Endothelial cell of umbilical vein (primary cell): Measurements from ENCODE around the gene BACH2. TPM values are rescaled to one million over a fixed set of nuclear protein-coding genes. Genes with fewer than 3 reads are reported as not detected.

Experiments used
- BruUV-seq: library from RNA; stranded (reverse); fragments of 400-500 nt; replicated peaks from 2 replicates; lab custom pipeline; 2021; lab: Mats Ljungman, UMichigan
- CTCF ChIA-PET: fragments of 300-600, 350-600 bp; sonication (Branson Sonifier 250); formaldehyde crosslinking; loops from one replicate; lab custom pipeline; 2021; ENCODE audit warnings: antibody characterized with exemption, inconsistent platforms; lab: Charles Lee
- POLR2A ChIA-PET: fragments of 300-600, 350-600 bp; sonication (Branson Sonifier 250); formaldehyde crosslinking; loops from one replicate; lab custom pipeline; 2021; ENCODE audit warnings: antibody characterized with exemption, inconsistent platforms; lab: Charles Lee
- DNase-seq: peaks from one replicate; pipeline ENCODE4 v3.0.0-alpha.2; 2011; ENCODE audit warnings: low read depth, low spot score
- FAIRE-seq: peaks from 2 replicates; lab custom pipeline; 2011; peaks lifted over from hg19 to GRCh38; lab: Jason Lieb, UNC
- H2AFZ ChIP-seq: 2 replicates; pipeline ENCODE4 v1.6.0; 2012; ENCODE audit warnings: low read depth, low read length, control low read depth, inconsistent platforms
- H3K27ac ChIP-seq: 2 replicates; pipeline ENCODE4 v1.5.1; 2011; ENCODE audit warnings: low read depth, mild to moderate bottlenecking, control low read depth, low read length, moderate library complexity; ENCODE audit not compliant: insufficient read depth
- H3K27me3 ChIP-seq, 2 experiments: 2 replicates each; pipeline versions ENCODE4 v1.6.0 to v1.6.1; 2011; ENCODE audit warnings: low read length in 2 of 2, mixed read lengths in 1 of 2; ENCODE audit not compliant: control insufficient read depth in 2 of 2, insufficient read depth in 2 of 2
- H3K36me3 ChIP-seq, 2 experiments: 2 replicates in 1 of 2; 3 replicates in 1 of 2; pipeline ENCODE4 v1.5.1; 2011; ENCODE audit warnings: low read length in 2 of 2, mild to moderate bottlenecking in 1 of 2, moderate library complexity in 1 of 2; ENCODE audit not compliant: control insufficient read depth in 2 of 2, insufficient read depth in 2 of 2; ENCODE audit errors: extremely low read depth in 1 of 2
- H3K4me1 ChIP-seq: 3 replicates; pipeline ENCODE4 v1.5.1; 2011; ENCODE audit warnings: mild to moderate bottlenecking, low read length; ENCODE audit not compliant: control insufficient read depth, insufficient read depth; ENCODE audit errors: extremely low read depth
- H3K4me2 ChIP-seq: 2 replicates; pipeline ENCODE4 v1.6.1; 2011; ENCODE audit warnings: low read length, control low read depth, mixed read lengths; ENCODE audit not compliant: insufficient read depth
- H3K4me3 ChIP-seq, 3 experiments: fragments of 200-600 bp in 1 of 3; sonication (generic), shearing (Covaris generic) in 1 of 3; replicated peaks in 1 of 3; 2 replicates each; pipeline ENCODE4 v1.5.1; 2011 to 2016; ENCODE audit warnings: control low read depth in 3 of 3, low read length in 3 of 3, mild to moderate bottlenecking in 2 of 3, inconsistent platforms in 1 of 3, low read depth in 1 of 3, moderate library complexity in 1 of 3; ENCODE audit not compliant: insufficient read depth in 1 of 3
- H3K79me2 ChIP-seq: 2 replicates; pipeline ENCODE4 v1.6.0; 2012; ENCODE audit warnings: low read length, inconsistent platforms; ENCODE audit not compliant: control insufficient read depth, insufficient read depth
- H3K9ac ChIP-seq: replicated peaks from 2 replicates; pipeline ENCODE3; 2011; ENCODE audit warnings: low read length, control low read depth; ENCODE audit not compliant: insufficient read depth; ENCODE audit errors: extremely low read depth
- H3K9me1 ChIP-seq: replicated peaks from 3 replicates; pipeline ENCODE4 v1.6.0; 2011; ENCODE audit warnings: mild to moderate bottlenecking, low read length; ENCODE audit not compliant: control insufficient read depth, insufficient read depth; ENCODE audit errors: extremely low read depth
- H3K9me3 ChIP-seq: replicated peaks from 2 replicates; pipeline ENCODE4 v1.5.1; 2012; ENCODE audit warnings: low read length, inconsistent platforms; ENCODE audit not compliant: control insufficient read depth, insufficient read depth
- H4K20me1 ChIP-seq: replicated peaks from 2 replicates; pipeline ENCODE3; 2011; ENCODE audit warnings: mild to moderate bottlenecking, low read length; ENCODE audit not compliant: control insufficient read depth, insufficient read depth; ENCODE audit errors: extremely low read depth
- FOS ChIP-seq: IDR thresholded peaks from 2 replicates; pipeline ENCODE4 v1.6.1; 2011; ENCODE audit warnings: mild to moderate bottlenecking, low read length, moderate library complexity, borderline replicate concordance; ENCODE audit not compliant: insufficient read depth
- GATA2 ChIP-seq: IDR thresholded peaks from 2 replicates; pipeline ENCODE4 v1.7.0; 2011; ENCODE audit warnings: low read depth, mild to moderate bottlenecking, moderate library complexity, mixed read lengths, low read length; ENCODE audit not compliant: insufficient read length, insufficient read depth
- JUN ChIP-seq: IDR thresholded peaks from 2 replicates; pipeline ENCODE4 v1.6.1; 2011; ENCODE audit warnings: borderline replicate concordance, low read depth; ENCODE audit not compliant: insufficient read length, insufficient read depth
- MYC ChIP-seq: IDR thresholded peaks from one replicate; pipeline ENCODE4 v1.6.1; 2011; ENCODE audit warnings: mild to moderate bottlenecking, low read depth, low read length
- POLR2A ChIP-seq: IDR thresholded peaks from 2 replicates; pipeline ENCODE4 v1.6.1; 2012; ENCODE audit warnings: low read depth, mild to moderate bottlenecking, control low read depth, low read length
- POLR2AphosphoS5 ChIP-seq: IDR thresholded peaks from 2 replicates; pipeline ENCODE4 v1.6.1; 2012; ENCODE audit warnings: low read depth, mild to moderate bottlenecking, control low read depth, low read length, moderate library complexity; ENCODE audit not compliant: insufficient read depth
- dilution Hi-C: fragments of 300-500 bp; cut with MboI; formaldehyde crosslinking; loops from one replicate; pipeline ENCODE4 v1.15.0; 2019; ENCODE audit warnings: low sequenced_read_pairs; ENCODE audit not compliant: extremely low pct_ligation_motif_present
- intact Hi-C: fragments of 100-400 bp; cut with micrococcal nuclease; formaldehyde crosslinking; loops from one replicate; pipeline ENCODE4 v1.10.0; 2022
- polyA plus RNA-seq, 4 experiments: library from polyadenylated mRNA; depleted of rRNA in 3 of 4; stranded (reverse) in 3 of 4; unstranded in 1 of 4; fragments of >200 nt; gene quantifications; 2 replicates each; pipeline versions ENCODE4 v1.2.1 to v1.2.3, GENCODE V29; 2011 to 2012; ENCODE audit warnings: missing spikeins in 1 of 4
- total RNA-seq: library from RNA; stranded (reverse); gene quantifications from 2 replicates; pipeline ENCODE4 v1.2.3, GENCODE V29; 2021
- TF ChIP-seq, protein P1 (sequence below), 2 donors: IDR thresholded peaks; 1 replicate in 1 of 2; 2 replicates in 1 of 2; pipeline ENCODE4 v1.5.1; 2011; ENCODE audit warnings: low read length in 2 of 2, mild to moderate bottlenecking in 2 of 2, moderate library complexity in 2 of 2, control low read depth in 1 of 2, inconsistent platforms in 1 of 2, low read depth in 1 of 2; ENCODE audit not compliant: insufficient read depth in 1 of 2; ENCODE audit errors: extremely low read depth in 1 of 2
- TF ChIP-seq, protein P2 (sequence below): IDR thresholded peaks from 2 replicates; pipeline ENCODE4 v1.6.1; 2011; ENCODE audit not compliant: insufficient read depth, insufficient read length

Gene BACH2
- total and polyA plus RNA-seq, 2 donors (not counting 3 experiments of a cell fraction or from before 2014, with no cell fraction given) = 1.7 to 5.6 TPM

DNA sequence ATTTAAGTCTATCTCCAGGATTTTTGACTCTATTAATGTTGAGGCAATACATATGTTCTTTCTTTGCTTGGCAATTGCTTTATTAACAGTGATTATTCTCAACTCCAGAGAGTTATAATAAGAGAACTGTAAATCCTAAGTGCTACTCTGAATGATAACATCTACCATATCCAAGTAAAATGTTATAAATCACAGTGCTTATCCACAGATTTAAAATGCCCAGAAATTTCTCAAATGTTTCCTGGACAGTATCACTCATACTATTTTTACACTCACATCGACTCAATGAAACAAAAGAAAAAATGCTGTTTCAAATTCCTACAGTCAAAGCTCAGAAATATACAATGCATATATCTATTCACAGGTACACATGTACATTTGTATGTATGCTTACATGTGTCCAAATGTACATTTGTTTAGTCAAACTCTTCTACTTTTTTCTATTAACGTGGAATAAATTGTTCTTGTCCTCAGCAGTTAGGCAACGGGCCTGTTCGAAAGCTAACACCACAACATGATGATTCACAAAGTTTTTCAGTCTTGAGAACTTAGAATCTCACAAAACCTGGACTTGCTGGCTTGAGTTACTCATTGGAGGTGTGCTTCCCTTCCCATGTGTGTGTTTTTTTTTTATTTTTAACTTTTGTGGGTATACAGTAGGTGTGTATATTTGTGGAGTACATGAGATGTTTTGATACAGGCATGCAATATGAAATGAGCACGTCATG, 209.4 kb downstream of the BACH2 start:
- no peak for FAIRE-seq
- CTCF ChIA-PET = no interaction called here
- TF ChIP-seq GATA2 = no peak
- TF ChIP-seq, protein P1, sequence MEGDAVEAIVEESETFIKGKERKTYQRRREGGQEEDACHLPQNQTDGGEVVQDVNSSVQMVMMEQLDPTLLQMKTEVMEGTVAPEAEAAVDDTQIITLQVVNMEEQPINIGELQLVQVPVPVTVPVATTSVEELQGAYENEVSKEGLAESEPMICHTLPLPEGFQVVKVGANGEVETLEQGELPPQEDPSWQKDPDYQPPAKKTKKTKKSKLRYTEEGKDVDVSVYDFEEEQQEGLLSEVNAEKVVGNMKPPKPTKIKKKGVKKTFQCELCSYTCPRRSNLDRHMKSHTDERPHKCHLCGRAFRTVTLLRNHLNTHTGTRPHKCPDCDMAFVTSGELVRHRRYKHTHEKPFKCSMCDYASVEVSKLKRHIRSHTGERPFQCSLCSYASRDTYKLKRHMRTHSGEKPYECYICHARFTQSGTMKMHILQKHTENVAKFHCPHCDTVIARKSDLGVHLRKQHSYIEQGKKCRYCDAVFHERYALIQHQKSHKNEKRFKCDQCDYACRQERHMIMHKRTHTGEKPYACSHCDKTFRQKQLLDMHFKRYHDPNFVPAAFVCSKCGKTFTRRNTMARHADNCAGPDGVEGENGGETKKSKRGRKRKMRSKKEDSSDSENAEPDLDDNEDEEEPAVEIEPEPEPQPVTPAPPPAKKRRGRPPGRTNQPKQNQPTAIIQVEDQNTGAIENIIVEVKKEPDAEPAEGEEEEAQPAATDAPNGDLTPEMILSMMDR (IDR thresholded peaks at IDR 0.05; ENCODE audit: extremely low read depth in 1 of 2, insufficient read depth in 1 of 2, low read depth in 1 of 2, low read length in 2 of 2) = no peak
- TF ChIP-seq JUN = no peak
- TF ChIP-seq POLR2A = no peak
- TF ChIP-seq FOS = no peak
- TF ChIP-seq, protein P2, sequence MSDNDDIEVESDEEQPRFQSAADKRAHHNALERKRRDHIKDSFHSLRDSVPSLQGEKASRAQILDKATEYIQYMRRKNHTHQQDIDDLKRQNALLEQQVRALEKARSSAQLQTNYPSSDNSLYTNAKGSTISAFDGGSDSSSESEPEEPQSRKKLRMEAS = no peak
- TF ChIP-seq MYC = no peak
- TF ChIP-seq POLR2AphosphoS5 = no peak
- Histone ChIP-seq H3K9me3 (no peaks in the 10 kb centered on the region), H3K9me1 (no peaks in the 10 kb centered on the region), H4K20me1 (no peaks in the 10 kb centered on the region), H3K36me3 (no peaks in the 10 kb centered on the region), H3K4me2 (no peak overlapping the region), H3K9ac (no peak overlapping the region), H3K4me1 (peaks cover 12% of the 10 kb centered on the region), H2AFZ (no peak overlapping the region), H3K27ac (no peak overlapping the region), H3K27me3 (peaks cover 2 to 3% of the 10 kb centered on the region in 2 experiments), H3K4me3 (no peak overlapping the region), H3K79me2 (no peaks in the 10 kb centered on the region)
- intact Hi-C loops (loop anchor here (2.0 to 10.0 kb wide), 3 partner anchors 112 to 305 kb away; no protein-coding TSS in a partner anchor), dilution Hi-C loops (no loop called here)
- POLR2A ChIA-PET = no interaction called here
- DNase-seq = no peak
- no TSS peak for BruUV-seq
